H9 (cell line): ENCODE results near the gene BTBD19. TPM values are rescaled to one million over a fixed set of nuclear protein-coding genes. Genes with fewer than 3 reads are reported as not detected.

Experiments
- DNase-seq: peaks from one replicate; pipeline ENCODE4 v3.0.0-alpha.2; 2017
- H2AFZ ChIP-seq: one replicate; pipeline ENCODE4 v1.6.1; 2013; ENCODE audit warnings: mild to moderate bottlenecking, low read length, control low read depth, moderate library complexity
- H2AK5ac ChIP-seq: 2 replicates; pipeline ENCODE4 v1.6.1; 2013; ENCODE audit warnings: low read length, control low read depth, mixed read lengths; ENCODE audit not compliant: insufficient read length
- H2BK120ac ChIP-seq: one replicate; pipeline ENCODE4 v1.6.1; 2013; ENCODE audit warnings: low read depth, mild to moderate bottlenecking, low read length, control low read depth, inconsistent platforms; ENCODE audit not compliant: poor library complexity, severe bottlenecking
- H2BK12ac ChIP-seq: 2 replicates; pipeline ENCODE4 v1.6.1; 2013; ENCODE audit warnings: low read length, control low read depth, mixed read lengths, low read depth; ENCODE audit not compliant: insufficient read length
- H2BK15ac ChIP-seq: 2 replicates; pipeline ENCODE4 v1.6.1; 2013; ENCODE audit warnings: low read depth, low read length, control low read depth
- H2BK20ac ChIP-seq: one replicate; pipeline ENCODE4 v1.6.1; 2013; ENCODE audit warnings: low read depth, mild to moderate bottlenecking, low read length, control low read depth, inconsistent platforms; ENCODE audit not compliant: poor library complexity, severe bottlenecking
- H2BK5ac ChIP-seq: 2 replicates; pipeline ENCODE4 v1.6.1; 2013; ENCODE audit warnings: low read length, control low read depth, mixed read lengths; ENCODE audit not compliant: insufficient read length
- H3K14ac ChIP-seq: 2 replicates; pipeline ENCODE4 v1.6.1; 2013; ENCODE audit warnings: low read length, control low read depth; ENCODE audit not compliant: insufficient read depth
- H3K18ac ChIP-seq: 2 replicates; pipeline ENCODE4 v1.6.1; 2013; ENCODE audit warnings: low read depth, mild to moderate bottlenecking, mixed read lengths, low read length, control low read depth; ENCODE audit not compliant: insufficient read length
- H3K23ac ChIP-seq: 2 replicates; pipeline ENCODE4 v1.6.1; 2013; ENCODE audit warnings: low read length, control low read depth, mixed read lengths, low read depth; ENCODE audit not compliant: insufficient read length
- H3K23me2 ChIP-seq: 2 replicates; pipeline ENCODE4 v1.6.1; 2013; ENCODE audit warnings: low read depth, mild to moderate bottlenecking, mixed read lengths, low read length, control low read depth; ENCODE audit not compliant: insufficient read length, poor library complexity, severe bottlenecking
- H3K27ac ChIP-seq: 2 replicates; pipeline ENCODE4 v1.5.1; 2013; ENCODE audit warnings: low read length, control low read depth, mixed read lengths, low read depth; ENCODE audit not compliant: insufficient read length
- H3K27me3 ChIP-seq: 2 replicates; pipeline ENCODE4 v1.6.1; 2013; ENCODE audit warnings: low read length, control low read depth, inconsistent platforms; ENCODE audit not compliant: insufficient read depth
- H3K4ac ChIP-seq: 2 replicates; pipeline ENCODE4 v1.6.1; 2013; ENCODE audit warnings: low read depth, mild to moderate bottlenecking, control low read depth, inconsistent platforms, low read length, moderate library complexity
- H3K4me1 ChIP-seq: 2 replicates; pipeline ENCODE4 v1.6.1; 2013; ENCODE audit warnings: low read length, control low read depth, inconsistent platforms; ENCODE audit not compliant: insufficient read depth
- H3K4me2 ChIP-seq: 2 replicates; pipeline ENCODE4 v1.6.1; 2013; ENCODE audit warnings: low read length, control low read depth, mixed read lengths; ENCODE audit not compliant: insufficient read length, insufficient read depth
- H3K56ac ChIP-seq: 2 replicates; pipeline ENCODE4 v1.6.1; 2013; ENCODE audit warnings: low read depth, mild to moderate bottlenecking, mixed read lengths, low read length, control low read depth; ENCODE audit not compliant: insufficient read length
- H3K79me1 ChIP-seq: 2 replicates; pipeline ENCODE4 v1.6.1; 2013; ENCODE audit warnings: low read depth, mild to moderate bottlenecking, moderate library complexity, low read length, control low read depth, inconsistent platforms; ENCODE audit not compliant: insufficient read depth, poor library complexity, severe bottlenecking
- H3K79me2 ChIP-seq: 2 replicates; pipeline ENCODE4 v1.6.1; 2013; ENCODE audit warnings: low read length, control low read depth, inconsistent platforms; ENCODE audit not compliant: insufficient read depth
- H3K9ac ChIP-seq: 2 replicates; pipeline ENCODE4 v1.6.1; 2013; ENCODE audit warnings: low read length, control low read depth, mixed read lengths; ENCODE audit not compliant: insufficient read length; ENCODE audit errors: extremely low read depth
- H3K9me3 ChIP-seq: one replicate; pipeline ENCODE4 v1.6.1; 2013; ENCODE audit warnings: low read depth, low read length, inconsistent platforms; ENCODE audit not compliant: control insufficient read depth
- H3T11ph ChIP-seq: one replicate; pipeline ENCODE4 v1.6.1; 2013; ENCODE audit warnings: mild to moderate bottlenecking, low read length, control low read depth, inconsistent platforms
- H4K20me1 ChIP-seq: one replicate; pipeline ENCODE4 v1.6.1; 2013; ENCODE audit not compliant: control insufficient read depth, insufficient read length, insufficient read depth
- H4K5ac ChIP-seq: 2 replicates; pipeline ENCODE4 v1.6.1; 2013; ENCODE audit warnings: low read depth, mild to moderate bottlenecking, mixed read lengths, low read length, control low read depth; ENCODE audit not compliant: insufficient read length
- H4K8ac ChIP-seq: replicated peaks from 2 replicates; pipeline ENCODE4 v1.6.1; 2013; ENCODE audit warnings: low read length, control low read depth, mixed read lengths, low read depth; ENCODE audit not compliant: insufficient read length
- H4K91ac ChIP-seq: 2 replicates; pipeline ENCODE4 v1.6.1; 2013; ENCODE audit warnings: low read depth, mild to moderate bottlenecking, moderate library complexity, mixed read lengths, low read length, control low read depth; ENCODE audit not compliant: insufficient read length
- H3K27ac Mint-ChIP-seq, 3 experiments: 2 replicates in 2 of 3; 3 replicates in 1 of 3; pipeline ENCODE4 v1.8.0; 2020 to 2021; ENCODE audit warnings: mixed read lengths in 3 of 3, mild to moderate bottlenecking in 1 of 3, moderate library complexity in 1 of 3
- H3K27me3 Mint-ChIP-seq: 2 replicates; pipeline ENCODE4 v1.8.0; 2021; ENCODE audit warnings: low read depth, mild to moderate bottlenecking, moderate library complexity, mixed read lengths
- H3K36me3 Mint-ChIP-seq, 3 experiments: 2 replicates in 2 of 3; 3 replicates in 1 of 3; pipeline ENCODE4 v1.8.0; 2020 to 2021; ENCODE audit warnings: low read depth in 3 of 3, mixed read lengths in 3 of 3; ENCODE audit not compliant: insufficient read depth in 1 of 3
- H3K4me1 Mint-ChIP-seq, 2 experiments: 2 replicates each; pipeline ENCODE4 v1.8.0; 2020; ENCODE audit warnings: mixed read lengths in 2 of 2
- H3K4me3 Mint-ChIP-seq, 2 experiments: 2 replicates in 1 of 2; 3 replicates in 1 of 2; pipeline ENCODE4 v1.8.0; 2020 to 2021; ENCODE audit warnings: mild to moderate bottlenecking in 2 of 2, mixed read lengths in 2 of 2, moderate library complexity in 1 of 2
- H3K9me3 Mint-ChIP-seq, 2 experiments: 2 replicates in 1 of 2; 3 replicates in 1 of 2; pipeline ENCODE4 v1.8.0; 2020; ENCODE audit warnings: mild to moderate bottlenecking in 2 of 2, mixed read lengths in 2 of 2, moderate library complexity in 1 of 2
- CTCF ChIP-seq: fragments of 200-600 bp; sonication (generic); conservative IDR thresholded peaks from 3 replicates; pipeline ENCODE4 v1.8.0; 2021; ENCODE audit warnings: antibody characterized with exemption, mild to moderate bottlenecking
- WGBS: extraction: QIAGEN DNeasy Blood & Tissue Kit; methylation state at CpG from one replicate; pipeline ENCODE4 v1.1.7; 2013; ENCODE audit warnings: missing lambda C conversion rate, low lambda C conversion rate, mixed read lengths; ENCODE audit not compliant: insufficient read length; ENCODE audit errors: extremely low coverage; 5-methylcytosine and 5-hydroxymethylcytosine counted together
- total RNA-seq: library from RNA; stranded (reverse); gene quantifications from 2 replicates; pipeline ENCODE4 v1.2.1, GENCODE V29; 2021

BTBD19 gene
- total RNA-seq, 1 experiment from 2014 or later: 1.9 TPM

GRCh38 chr1:44802306-44803061 is 5.8 kb upstream of the BTBD19 start:
- H3K9me3 ChIP-seq: no peaks in the 10 kb centered on the region
- no peak overlapping the region for H2BK5ac ChIP-seq
- no peak overlapping the region for H3K4ac ChIP-seq
- no peak overlapping the region for H4K91ac ChIP-seq
- H3K27me3 Mint-ChIP-seq: peaks cover 3% of the 10 kb centered on the region
- peak overlapping the region; percentile 3 to 18; a peak in 2 of 5 replicates for H3K4me3 Mint-ChIP-seq
- H4K8ac ChIP-seq: no peak overlapping the region
- H4K5ac ChIP-seq: no peak overlapping the region
- H3K9ac ChIP-seq: no peak overlapping the region
- no peaks in the 10 kb centered on the region for H3K79me2 ChIP-seq
- no peak overlapping the region for H2AK5ac ChIP-seq
- no peak for TF ChIP-seq CTCF
- no peak for DNase-seq
- no peak overlapping the region for H2AFZ ChIP-seq
- no peak overlapping the region for H3T11ph ChIP-seq
- H3K9me3 Mint-ChIP-seq: no peaks in the 10 kb centered on the region
- H2BK120ac ChIP-seq: no peak overlapping the region
- H3K27ac Mint-ChIP-seq: no peak overlapping the region
- peaks cover 3 to 44% (median 26%) of the 10 kb centered on the region in 3 experiments for H3K36me3 Mint-ChIP-seq
- H3K14ac ChIP-seq: no peak overlapping the region
- no peaks in the 10 kb centered on the region for H3K27me3 ChIP-seq
- H2BK15ac ChIP-seq: no peak overlapping the region
- H3K79me1 ChIP-seq: no peaks in the 10 kb centered on the region
- H3K18ac ChIP-seq: no peak overlapping the region
- peaks cover 9% of the 10 kb centered on the region for H3K23me2 ChIP-seq
- peaks cover 6% of the 10 kb centered on the region; the same call in 1 of the 2 replicates for H3K4me1 ChIP-seq
- H3K4me2 ChIP-seq: no peak overlapping the region
- no peaks in the 10 kb centered on the region for H4K20me1 ChIP-seq
- no peak overlapping the region for H3K56ac ChIP-seq
- no peak overlapping the region for H2BK12ac ChIP-seq
- H3K23ac ChIP-seq: no peak overlapping the region
- no peak overlapping the region for H2BK20ac ChIP-seq
- H3K4me1 Mint-ChIP-seq: peaks cover 20 to 26% of the 10 kb centered on the region in 2 experiments
- WGBS: no CpG with 5 or more reads among the region's 13 CpGs
- H3K27ac ChIP-seq: no peak overlapping the region
